SK-N-SH (cell line): ENCODE measurements around the gene MFAP3. TPM values are rescaled to one million over a fixed set of nuclear protein-coding genes. Genes with fewer than 3 reads are reported as not detected.

Experiments
- CTCF ChIA-PET: fragments of 300-600, 350-600 bp; formaldehyde crosslinking; extraction: SDS; loops from one replicate; lab custom pipeline; 2021; lab: Yijun Ruan, JAX
- POLR2A ChIA-PET: fragments of 350-600 bp; sonication (Branson Sonifier 250); formaldehyde crosslinking; extraction: SDS; loops from one replicate; lab custom pipeline; 2020; ENCODE audit warnings: antibody characterized with exemption, inconsistent platforms; lab: Yijun Ruan, JAX
- DNase-seq: peaks from one replicate; pipeline ENCODE4 v3.0.0; 2012
- H2AFZ ChIP-seq: fragments of 200-600 bp; sonication (generic); 2 replicates; pipeline ENCODE4 v1.8.1; 2016; ENCODE audit warnings: antibody characterized with exemption, mild to moderate bottlenecking, low read depth
- H3F3A ChIP-seq: fragments of 200-600 bp; sonication (generic); replicated peaks from 2 replicates; pipeline ENCODE3; 2016; ENCODE audit warnings: antibody characterized with exemption, mild to moderate bottlenecking; ENCODE audit not compliant: insufficient read depth
- H3K27ac ChIP-seq, 2 experiments: fragments of 200-500 bp in 1 of 2; fragments of 200-600 bp in 1 of 2; sonication (Bioruptor generic) in 1 of 2; sonication (generic), shearing (Covaris generic) in 1 of 2; 2 replicates each; pipeline versions ENCODE4 v1.5.1 to v1.6.1; 2014 to 2016; ENCODE audit warnings: low read depth in 2 of 2, inconsistent platforms in 1 of 2, low read length in 1 of 2, mild to moderate bottlenecking in 1 of 2, mixed read lengths in 1 of 2
- H3K27me3 ChIP-seq: fragments of 200-600 bp; sonication (generic), shearing (Covaris generic); 2 replicates; pipeline ENCODE4 v1.6.1; 2016; ENCODE audit warnings: mixed run types; ENCODE audit not compliant: insufficient read depth
- H3K36me3 ChIP-seq, 2 experiments: fragments of 200-500 bp in 1 of 2; fragments of 200-600 bp in 1 of 2; sonication (Bioruptor generic) in 1 of 2; sonication (generic) in 1 of 2; replicated peaks in 1 of 2; 2 replicates each; pipeline versions ENCODE3 to v1.5.1; 2014 to 2016; ENCODE audit warnings: low read length in 1 of 2, mild to moderate bottlenecking in 1 of 2; ENCODE audit not compliant: insufficient read depth in 2 of 2, control insufficient read depth in 1 of 2
- H3K4me1 ChIP-seq, 2 experiments: fragments of 200-500 bp in 1 of 2; fragments of 200-600 bp in 1 of 2; sonication (Bioruptor generic) in 1 of 2; sonication (generic), shearing (Covaris generic) in 1 of 2; 2 replicates each; pipeline versions ENCODE4 v1.5.1 to v1.6.1; 2014 to 2016; ENCODE audit warnings: low read depth in 1 of 2, low read length in 1 of 2, mixed run types in 1 of 2; ENCODE audit not compliant: insufficient read depth in 2 of 2, control insufficient read depth in 1 of 2
- H3K4me2 ChIP-seq: fragments of 200-600 bp; sonication (generic), shearing (Covaris generic); 2 replicates; pipeline ENCODE4 v1.6.1; 2017; ENCODE audit warnings: mixed run types
- H3K4me3 ChIP-seq, 2 experiments: fragments of 200-500 bp in 1 of 2; fragments of 200-600 bp in 1 of 2; sonication (Bioruptor generic) in 1 of 2; sonication (generic), shearing (Covaris generic) in 1 of 2; 2 replicates each; pipeline versions ENCODE4 v1.5.1 to v1.8.1; 2014 to 2016; ENCODE audit warnings: low read depth in 2 of 2, inconsistent platforms in 1 of 2, low read length in 1 of 2, mild to moderate bottlenecking in 1 of 2, mixed read lengths in 1 of 2, moderate library complexity in 1 of 2
- H3K79me2 ChIP-seq: fragments of 200-600 bp; sonication (generic); 2 replicates; pipeline ENCODE4 v1.8.1; 2017; ENCODE audit warnings: mild to moderate bottlenecking; ENCODE audit not compliant: insufficient read depth
- H3K9ac ChIP-seq: fragments of 200-600 bp; sonication (generic); 2 replicates; pipeline ENCODE4 v1.6.1; 2017; ENCODE audit warnings: mixed run types
- H3K9me2 ChIP-seq: fragments of 200-600 bp; sonication (generic); 2 replicates; pipeline ENCODE4 v1.6.1; 2017; ENCODE audit warnings: mixed run types
- H3K9me3 ChIP-seq: fragments of 200-600 bp; sonication (generic); 2 replicates; pipeline ENCODE4 v1.6.1; 2017; ENCODE audit warnings: mixed run types, mild to moderate bottlenecking, moderate library complexity
- H4K20me1 ChIP-seq: fragments of 200-600 bp; sonication (generic); 2 replicates; pipeline ENCODE4 v1.6.1; 2017; ENCODE audit warnings: mild to moderate bottlenecking, mixed run types; ENCODE audit not compliant: insufficient read depth
- CHD2 ChIP-seq: fragments of 150-350 bp; IDR thresholded peaks from 2 replicates; pipeline ENCODE4 v1.6.1; 2018; ENCODE audit warnings: low read length; ENCODE audit not compliant: partially characterized antibody
- CTCF ChIP-seq: fragments of 200-600 bp; sonication (generic); IDR thresholded peaks from 2 replicates; pipeline ENCODE4 v1.6.1; 2017; ENCODE audit warnings: antibody characterized with exemption, mild to moderate bottlenecking, moderate library complexity
- ELF1 ChIP-seq: IDR thresholded peaks from 2 replicates; pipeline ENCODE4 v1.4.0; 2012
- EZH2phosphoT487 ChIP-seq: fragments of 200-600 bp; sonication (generic); IDR thresholded peaks from 2 replicates; pipeline ENCODE4 v1.6.1; 2017; ENCODE audit warnings: low read depth, mixed run types, mild to moderate bottlenecking, antibody characterized with exemption, moderate library complexity, borderline replicate concordance
- FOSL2 ChIP-seq: IDR thresholded peaks from 2 replicates; pipeline ENCODE4 v1.4.0; 2012; ENCODE audit warnings: low read depth, mild to moderate bottlenecking, moderate library complexity, borderline replicate concordance
- FOXJ3 ChIP-seq: sonication (generic); formaldehyde crosslinking; IDR thresholded peaks from 2 replicates; pipeline ENCODE4 v1.5.1; 2020; ENCODE audit warnings: mild to moderate bottlenecking, missing genetic modification reagents
- FOXM1 ChIP-seq: IDR thresholded peaks from 2 replicates; pipeline ENCODE4 v1.4.0; 2012; ENCODE audit warnings: low read depth, mild to moderate bottlenecking
- GATA2 ChIP-seq: sonication (generic); formaldehyde crosslinking; IDR thresholded peaks from 2 replicates; pipeline ENCODE4 v1.5.0; 2020; ENCODE audit warnings: mild to moderate bottlenecking, missing genetic modification reagents
- IRF3 ChIP-seq: fragments of 150-350 bp; IDR thresholded peaks from 2 replicates; pipeline ENCODE4 v1.6.1; 2016; ENCODE audit warnings: mild to moderate bottlenecking, low read depth, low read length
- JUND ChIP-seq: IDR thresholded peaks from 2 replicates; pipeline ENCODE4 v1.4.0; 2012
- NFIC ChIP-seq: IDR thresholded peaks from 2 replicates; pipeline ENCODE4 v1.4.0; 2012; ENCODE audit warnings: borderline replicate concordance
- RAD21 ChIP-seq: IDR thresholded peaks from 2 replicates; pipeline ENCODE4 v1.6.1; 2012; ENCODE audit warnings: mild to moderate bottlenecking, low read length
- RCOR1 ChIP-seq: fragments of 150-350 bp; IDR thresholded peaks from 2 replicates; pipeline ENCODE4 v1.6.1; 2017; ENCODE audit warnings: antibody characterized with exemption, low read length
- RFX5 ChIP-seq: IDR thresholded peaks from 2 replicates; pipeline ENCODE4 v1.6.1; 2012; ENCODE audit warnings: mild to moderate bottlenecking, improper control_type of control experiment, low read length
- RXRA ChIP-seq: IDR thresholded peaks from 2 replicates; pipeline ENCODE4 v1.4.0; 2012; ENCODE audit warnings: low read depth, mild to moderate bottlenecking, borderline replicate concordance
- SMC3 ChIP-seq: IDR thresholded peaks from 2 replicates; pipeline ENCODE4 v1.6.1; 2012; ENCODE audit warnings: low read depth, low read length, improper control_type of control experiment
- TCF12 ChIP-seq: IDR thresholded peaks from 2 replicates; pipeline ENCODE4 v1.4.0; 2012
- TEAD4 ChIP-seq: IDR thresholded peaks from 2 replicates; pipeline ENCODE4 v1.4.0; 2012; ENCODE audit warnings: mild to moderate bottlenecking, borderline replicate concordance; ENCODE audit not compliant: insufficient read depth
- YY1 ChIP-seq: IDR thresholded peaks from 2 replicates; pipeline ENCODE4 v1.4.0; 2012; ENCODE audit warnings: low read depth, mild to moderate bottlenecking
- polyA plus RNA-seq, 3 experiments: library from polyadenylated mRNA; depleted of rRNA; stranded (reverse); fragments of >200 nt; gene quantifications; 2 replicates each; pipeline ENCODE4 v1.2.3, GENCODE V29; 2012
- TF ChIP-seq, protein P1 (sequence below): IDR thresholded peaks from 2 replicates; pipeline ENCODE4 v1.4.0; 2012; ENCODE audit warnings: low read depth
- TF ChIP-seq, protein P2 (sequence below): IDR thresholded peaks from 2 replicates; pipeline ENCODE4 v1.4.0; 2012; ENCODE audit warnings: low read depth, borderline replicate concordance
- TF ChIP-seq, protein P3 (sequence below): IDR thresholded peaks from 2 replicates; pipeline ENCODE4 v1.4.0; 2012; ENCODE audit warnings: low read depth, borderline replicate concordance
- TF ChIP-seq, protein P4 (sequence below): IDR thresholded peaks from 2 replicates; pipeline ENCODE4 v1.6.1; 2012; ENCODE audit warnings: mild to moderate bottlenecking, low read depth, low read length, moderate library complexity

The MFAP3 gene
- polyA plus RNA-seq, 1 of the 3 experiments (the other 2 are of a cell fraction) = 16.0 TPM

DNA sequence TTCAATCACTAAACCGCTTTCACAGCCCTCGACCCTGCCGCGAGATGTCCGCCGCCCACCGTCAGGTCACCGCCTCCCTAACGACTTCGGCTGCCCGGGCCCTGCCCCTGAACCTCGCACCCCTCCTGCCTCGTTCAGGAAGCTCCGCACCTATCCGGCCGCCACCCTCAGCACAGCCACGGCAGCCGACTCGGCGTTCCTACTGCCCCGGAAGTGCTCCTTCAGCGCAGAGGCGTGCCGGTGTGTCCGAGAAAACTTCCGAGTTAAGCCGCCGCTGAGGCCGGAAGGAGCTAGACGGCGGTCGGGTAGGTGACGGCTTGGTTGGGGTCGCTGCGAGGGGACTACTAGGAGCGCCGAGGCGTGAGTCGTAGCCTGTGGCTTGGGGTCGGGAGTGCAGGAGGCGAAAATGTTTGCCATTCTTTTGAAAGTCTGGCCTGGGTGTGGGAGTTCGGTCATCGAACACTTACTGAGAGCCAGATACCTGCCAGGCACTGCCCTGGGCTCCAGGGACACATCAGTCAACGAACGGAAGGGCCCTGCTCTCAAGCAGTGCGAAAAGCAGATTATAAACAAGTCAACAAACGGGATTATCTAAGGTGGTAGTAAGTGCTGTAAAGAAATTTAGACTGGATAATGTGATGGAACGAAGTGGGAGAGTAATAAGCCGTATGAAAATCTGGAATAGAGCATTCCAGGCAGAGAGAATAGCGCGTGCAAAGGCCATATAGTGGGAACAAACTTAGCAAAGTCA, at the start of gene MFAP3, which contains the start of gene FAM114A2 (continued):
- TF ChIP-seq TEAD4 = no peak
- TF ChIP-seq, protein P1, sequence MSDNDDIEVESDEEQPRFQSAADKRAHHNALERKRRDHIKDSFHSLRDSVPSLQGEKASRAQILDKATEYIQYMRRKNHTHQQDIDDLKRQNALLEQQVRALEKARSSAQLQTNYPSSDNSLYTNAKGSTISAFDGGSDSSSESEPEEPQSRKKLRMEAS = peak; percentile 91
- TF ChIP-seq, protein P2, sequence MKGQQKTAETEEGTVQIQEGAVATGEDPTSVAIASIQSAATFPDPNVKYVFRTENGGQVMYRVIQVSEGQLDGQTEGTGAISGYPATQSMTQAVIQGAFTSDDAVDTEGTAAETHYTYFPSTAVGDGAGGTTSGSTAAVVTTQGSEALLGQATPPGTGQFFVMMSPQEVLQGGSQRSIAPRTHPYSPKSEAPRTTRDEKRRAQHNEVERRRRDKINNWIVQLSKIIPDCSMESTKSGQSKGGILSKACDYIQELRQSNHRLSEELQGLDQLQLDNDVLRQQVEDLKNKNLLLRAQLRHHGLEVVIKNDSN = no peak
- TF ChIP-seq EZH2phosphoT487 = no peak
- TF ChIP-seq RAD21 = no peak
- TF ChIP-seq RFX5 = no peak
- no peak; the same call in 1 of the 2 replicates for TF ChIP-seq GATA2 (CRISPR knock-in tag)
- peak; percentile 92 for TF ChIP-seq ELF1
- no peak for TF ChIP-seq JUND
- peak; percentile 68 for TF ChIP-seq YY1
- no peak for TF ChIP-seq FOXM1
- TF ChIP-seq SMC3 = no peak
- no peak; the same call in 1 of the 2 replicates for TF ChIP-seq FOXJ3 (CRISPR knock-in tag)

GRCh38 chr5:153991168-153991567, 47.6 kb upstream of the MFAP3 start:
- CTCF ChIA-PET = interaction anchor here (0.6 to 3.3 kb wide), 4 partner anchors 17 to 414 kb away, joined by 3 to 15 read pairs (median 3); no protein-coding TSS in a partner anchor
- no peak overlapping the region for H3K4me2 ChIP-seq
- no peaks in the 10 kb centered on the region for H4K20me1 ChIP-seq
- no peaks in the 10 kb centered on the region for H3K79me2 ChIP-seq
- H3K9me2 ChIP-seq = no peaks in the 10 kb centered on the region
- DNase-seq = no peak
- no peaks in the 10 kb centered on the region for H3K27me3 ChIP-seq
- H3K9me3 ChIP-seq = no peaks in the 10 kb centered on the region
- H3K9ac ChIP-seq = no peak overlapping the region
- no peaks in the 10 kb centered on the region for H3F3A ChIP-seq
- no peak overlapping the region for H2AFZ ChIP-seq
- TF ChIP-seq SMC3 (no peak), NFIC (no peak), IRF3 (no peak), RAD21 (no peak), RCOR1 (no peak), RXRA (no peak), TCF12 (no peak), FOXM1 (no peak), CHD2 (no peak), FOSL2 (no peak), CTCF (no peak)
- TF ChIP-seq, protein P3, sequence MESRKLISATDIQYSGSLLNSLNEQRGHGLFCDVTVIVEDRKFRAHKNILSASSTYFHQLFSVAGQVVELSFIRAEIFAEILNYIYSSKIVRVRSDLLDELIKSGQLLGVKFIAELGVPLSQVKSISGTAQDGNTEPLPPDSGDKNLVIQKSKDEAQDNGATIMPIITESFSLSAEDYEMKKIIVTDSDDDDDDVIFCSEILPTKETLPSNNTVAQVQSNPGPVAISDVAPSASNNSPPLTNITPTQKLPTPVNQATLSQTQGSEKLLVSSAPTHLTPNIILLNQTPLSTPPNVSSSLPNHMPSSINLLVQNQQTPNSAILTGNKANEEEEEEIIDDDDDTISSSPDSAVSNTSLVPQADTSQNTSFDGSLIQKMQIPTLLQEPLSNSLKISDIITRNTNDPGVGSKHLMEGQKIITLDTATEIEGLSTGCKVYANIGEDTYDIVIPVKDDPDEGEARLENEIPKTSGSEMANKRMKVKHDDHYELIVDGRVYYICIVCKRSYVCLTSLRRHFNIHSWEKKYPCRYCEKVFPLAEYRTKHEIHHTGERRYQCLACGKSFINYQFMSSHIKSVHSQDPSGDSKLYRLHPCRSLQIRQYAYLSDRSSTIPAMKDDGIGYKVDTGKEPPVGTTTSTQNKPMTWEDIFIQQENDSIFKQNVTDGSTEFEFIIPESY = no peak
- TF ChIP-seq, protein P4, sequence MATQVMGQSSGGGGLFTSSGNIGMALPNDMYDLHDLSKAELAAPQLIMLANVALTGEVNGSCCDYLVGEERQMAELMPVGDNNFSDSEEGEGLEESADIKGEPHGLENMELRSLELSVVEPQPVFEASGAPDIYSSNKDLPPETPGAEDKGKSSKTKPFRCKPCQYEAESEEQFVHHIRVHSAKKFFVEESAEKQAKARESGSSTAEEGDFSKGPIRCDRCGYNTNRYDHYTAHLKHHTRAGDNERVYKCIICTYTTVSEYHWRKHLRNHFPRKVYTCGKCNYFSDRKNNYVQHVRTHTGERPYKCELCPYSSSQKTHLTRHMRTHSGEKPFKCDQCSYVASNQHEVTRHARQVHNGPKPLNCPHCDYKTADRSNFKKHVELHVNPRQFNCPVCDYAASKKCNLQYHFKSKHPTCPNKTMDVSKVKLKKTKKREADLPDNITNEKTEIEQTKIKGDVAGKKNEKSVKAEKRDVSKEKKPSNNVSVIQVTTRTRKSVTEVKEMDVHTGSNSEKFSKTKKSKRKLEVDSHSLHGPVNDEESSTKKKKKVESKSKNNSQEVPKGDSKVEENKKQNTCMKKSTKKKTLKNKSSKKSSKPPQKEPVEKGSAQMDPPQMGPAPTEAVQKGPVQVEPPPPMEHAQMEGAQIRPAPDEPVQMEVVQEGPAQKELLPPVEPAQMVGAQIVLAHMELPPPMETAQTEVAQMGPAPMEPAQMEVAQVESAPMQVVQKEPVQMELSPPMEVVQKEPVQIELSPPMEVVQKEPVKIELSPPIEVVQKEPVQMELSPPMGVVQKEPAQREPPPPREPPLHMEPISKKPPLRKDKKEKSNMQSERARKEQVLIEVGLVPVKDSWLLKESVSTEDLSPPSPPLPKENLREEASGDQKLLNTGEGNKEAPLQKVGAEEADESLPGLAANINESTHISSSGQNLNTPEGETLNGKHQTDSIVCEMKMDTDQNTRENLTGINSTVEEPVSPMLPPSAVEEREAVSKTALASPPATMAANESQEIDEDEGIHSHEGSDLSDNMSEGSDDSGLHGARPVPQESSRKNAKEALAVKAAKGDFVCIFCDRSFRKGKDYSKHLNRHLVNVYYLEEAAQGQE = no peak
- H3K4me3 ChIP-seq = no peak overlapping the region
- peaks cover 21 to 32% of the 10 kb centered on the region in 2 experiments for H3K36me3 ChIP-seq
- POLR2A ChIA-PET = no interaction called here
- H3K27ac ChIP-seq = no peak overlapping the region
- no peaks in the 10 kb centered on the region for H3K4me1 ChIP-seq
